GM23248 (cell line): ENCODE measurements around the gene SRP9.

Source experiments
- EZH2 ChIP-seq: fragments of 200-600 bp; sonication (generic); IDR thresholded peaks from 2 replicates; pipeline ENCODE4 v1.6.1; 2018; ENCODE audit warnings: antibody characterized with exemption, mild to moderate bottlenecking; ENCODE audit not compliant: insufficient read depth, poor library complexity, severe bottlenecking
- EZH2phosphoT487 ChIP-seq: fragments of 200-600 bp; sonication (generic); IDR thresholded peaks from 2 replicates; pipeline ENCODE4 v1.6.1; 2018; ENCODE audit warnings: antibody characterized with exemption, moderate library complexity, mild to moderate bottlenecking, low read depth; ENCODE audit not compliant: insufficient read depth

DNA sequence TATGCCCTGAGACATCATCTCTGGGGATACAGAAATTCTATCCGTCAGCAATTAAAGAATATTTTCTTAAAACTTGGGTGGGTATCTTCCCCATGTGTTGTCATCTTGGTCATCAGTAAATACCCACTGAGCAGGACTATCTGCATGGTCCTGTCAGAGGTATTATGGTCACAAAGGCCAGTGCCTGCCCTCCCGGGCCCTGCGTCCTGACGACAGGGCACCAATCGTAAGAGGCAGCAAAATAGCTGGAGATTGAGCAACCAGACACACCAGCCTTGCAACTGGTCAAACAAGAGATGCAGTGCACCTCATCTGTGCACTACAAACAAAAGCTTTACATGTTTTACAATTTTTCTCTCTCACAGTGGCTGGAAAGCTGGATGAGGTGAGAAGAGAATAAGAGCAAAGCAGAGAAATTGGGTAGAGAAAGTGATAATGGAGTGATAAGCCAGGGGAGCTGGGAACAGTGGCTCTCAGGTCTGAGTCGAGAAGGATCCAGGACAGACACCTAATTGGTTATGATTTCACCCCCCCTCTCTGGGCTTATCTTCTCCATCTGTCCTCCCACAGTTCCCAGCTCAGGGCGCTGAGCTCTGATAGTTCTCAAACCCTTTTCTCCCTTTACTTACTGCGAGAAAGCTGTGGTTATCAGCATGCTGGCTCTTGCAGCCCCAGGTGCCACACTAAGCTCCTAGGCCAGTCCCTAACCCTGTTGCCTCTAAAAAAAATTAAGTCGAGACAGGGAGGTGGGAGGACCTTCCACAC is 8.8 kb upstream of the SRP9 start:
- TF ChIP-seq EZH2 (no peak), EZH2phosphoT487 (no peak)
